ENCODE results near the gene CPEB4.

CPEB4 gene

DNA sequence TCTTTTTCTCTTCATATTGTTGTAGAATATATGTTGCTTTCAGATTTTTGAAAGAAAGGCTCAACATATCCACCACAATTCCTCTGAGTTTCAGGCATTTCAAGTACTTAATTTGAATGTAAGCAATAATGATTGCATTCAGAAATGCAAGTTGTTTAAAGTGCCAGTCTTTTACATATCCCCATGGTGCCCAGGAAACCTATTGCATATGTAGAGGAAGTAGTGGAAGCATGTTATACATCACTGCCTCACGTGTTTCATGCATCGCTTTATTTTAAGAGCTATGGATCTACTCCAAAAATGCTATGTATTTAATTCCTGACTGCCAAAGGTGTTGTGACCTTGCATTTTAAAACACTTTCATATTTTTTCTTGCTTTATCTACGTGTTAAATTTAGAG lies 28.1 kb downstream of the CPEB4 start:
- no peak for DNase-seq

DNA sequence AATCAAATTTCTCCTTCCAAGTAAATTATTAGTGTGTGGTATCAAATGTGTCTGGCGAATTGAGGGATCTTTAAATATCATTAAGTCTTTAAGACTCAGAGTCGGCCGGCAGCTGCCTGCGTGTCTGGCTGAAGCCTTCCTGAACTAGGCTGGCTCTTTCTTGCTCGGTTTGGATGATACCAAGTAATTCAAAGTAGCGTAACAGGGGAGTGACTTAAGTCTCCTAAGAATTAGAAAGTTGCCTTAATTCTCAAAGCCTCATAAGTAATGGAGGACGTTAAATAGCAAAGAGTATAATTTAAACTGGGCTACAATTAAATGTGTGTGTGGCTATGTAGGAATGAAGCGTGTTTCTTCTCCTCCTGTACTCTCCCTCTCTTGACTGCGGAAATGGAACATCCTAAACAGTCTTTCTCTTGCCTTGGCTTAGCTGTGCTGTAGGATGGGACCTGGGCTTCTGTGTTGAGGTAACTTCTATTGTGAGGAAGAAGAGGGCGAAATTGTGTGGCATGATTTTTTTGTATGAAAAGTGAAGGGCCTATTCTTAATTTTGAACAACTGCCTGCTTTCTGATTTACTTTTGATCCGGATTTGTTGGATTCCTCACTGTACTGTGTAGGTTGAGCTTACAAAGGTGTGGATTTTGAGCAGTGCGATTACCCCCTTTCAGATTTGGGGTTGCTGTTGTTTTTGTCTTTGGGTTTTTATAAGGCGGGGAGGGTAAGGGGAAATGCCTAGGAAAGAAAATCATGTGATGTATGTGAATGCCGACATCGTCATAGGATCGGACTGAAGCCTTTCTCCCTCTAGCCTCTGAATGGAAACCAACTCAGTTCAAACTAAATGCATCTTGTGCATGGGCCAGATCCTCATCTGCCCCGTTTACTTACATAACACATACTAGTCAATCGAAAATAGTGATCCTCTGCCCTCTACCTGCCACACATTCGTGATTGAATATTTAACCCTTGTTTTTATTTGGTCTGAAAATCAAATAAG lies 29.9 kb downstream of the CPEB4 start:
- peak; percentile 81 for DNase-seq

DNA sequence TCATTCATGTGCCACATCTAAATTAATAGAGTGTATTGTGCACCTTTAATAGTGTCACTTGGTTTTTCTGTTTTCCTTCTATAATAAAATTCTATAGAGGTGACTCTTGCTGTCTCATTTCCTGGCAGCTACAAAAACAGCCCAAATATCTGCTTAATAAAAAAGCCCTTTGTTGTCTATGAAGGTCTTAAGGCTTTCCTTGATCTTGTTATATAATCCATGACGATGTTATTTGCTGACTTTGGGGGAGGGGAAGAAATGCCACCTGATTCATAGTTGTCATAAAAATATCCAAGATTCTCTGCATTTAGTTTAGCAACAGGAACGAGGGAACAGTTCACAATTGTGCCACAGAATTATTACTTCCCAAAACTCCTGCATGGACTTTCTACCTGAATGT lies 31.3 kb downstream of the CPEB4 start:
- DNase-seq, result no peak

DNA sequence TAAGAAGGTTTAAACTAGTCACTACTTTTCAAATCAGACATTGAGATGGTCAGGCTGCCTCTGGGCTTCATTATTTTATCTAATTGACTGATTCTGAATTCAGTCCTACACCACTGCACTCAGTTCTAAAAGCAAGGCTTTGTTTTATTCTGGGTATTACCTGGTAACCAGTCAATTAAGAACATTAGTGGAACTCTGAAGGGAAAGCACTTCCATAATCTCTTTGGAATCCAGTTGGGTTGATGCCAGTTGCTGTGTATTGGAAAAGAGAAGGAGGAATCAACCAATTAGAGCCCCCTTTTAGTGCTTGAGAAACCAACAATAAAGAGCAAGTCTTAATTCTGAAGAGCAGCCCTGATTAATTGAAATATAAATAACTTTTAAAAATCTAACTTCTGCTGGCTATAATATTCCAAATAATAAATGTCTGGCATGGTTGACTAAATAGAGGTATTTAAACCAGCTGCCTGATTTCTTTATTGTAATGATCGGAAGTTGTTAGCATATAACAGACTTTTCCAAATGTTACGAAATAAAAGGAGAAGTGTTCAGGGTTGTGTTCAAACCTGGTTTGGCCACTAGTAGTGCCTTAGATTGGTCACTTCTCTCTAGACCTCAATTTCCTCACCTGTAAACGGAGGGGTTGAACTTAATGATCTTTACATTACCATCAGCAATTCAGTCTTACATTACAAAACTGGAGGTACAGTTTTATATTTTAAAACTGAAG lies 32.0 kb downstream of the CPEB4 start:
- no peak for DNase-seq

DNA sequence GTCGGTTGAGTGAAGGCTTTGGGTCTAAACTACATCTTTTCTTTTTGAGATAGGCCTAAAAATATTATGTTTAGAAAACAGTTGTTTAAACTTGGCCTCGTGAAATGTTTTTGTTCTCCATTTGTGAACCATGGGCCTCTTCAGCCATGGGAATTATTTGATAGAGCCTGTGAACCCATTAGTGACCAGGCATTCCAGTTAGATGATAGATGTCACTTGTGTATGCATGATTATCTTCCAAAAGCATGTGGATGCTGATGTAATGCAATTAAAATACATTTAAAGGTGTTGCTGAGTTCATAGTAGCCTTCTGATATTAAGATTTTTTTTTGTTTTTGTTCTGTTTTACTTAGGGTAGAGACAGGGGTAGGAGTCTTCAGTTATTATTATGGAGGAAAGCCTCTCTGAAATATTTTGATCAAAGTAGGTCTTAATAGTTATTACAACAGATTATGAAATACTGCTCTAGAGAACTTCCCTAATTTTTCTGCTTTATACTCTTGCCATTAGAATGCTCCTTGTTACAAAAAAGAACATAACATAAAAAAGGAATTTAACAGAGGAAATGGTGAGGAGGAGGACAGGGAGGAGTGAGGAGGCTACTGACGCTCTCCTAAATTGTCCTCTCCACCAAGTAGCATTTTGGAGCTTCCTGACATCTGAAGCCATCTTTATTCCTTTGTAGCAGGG lies 32.9 kb downstream of the CPEB4 start:
- no peak for DNase-seq

DNA sequence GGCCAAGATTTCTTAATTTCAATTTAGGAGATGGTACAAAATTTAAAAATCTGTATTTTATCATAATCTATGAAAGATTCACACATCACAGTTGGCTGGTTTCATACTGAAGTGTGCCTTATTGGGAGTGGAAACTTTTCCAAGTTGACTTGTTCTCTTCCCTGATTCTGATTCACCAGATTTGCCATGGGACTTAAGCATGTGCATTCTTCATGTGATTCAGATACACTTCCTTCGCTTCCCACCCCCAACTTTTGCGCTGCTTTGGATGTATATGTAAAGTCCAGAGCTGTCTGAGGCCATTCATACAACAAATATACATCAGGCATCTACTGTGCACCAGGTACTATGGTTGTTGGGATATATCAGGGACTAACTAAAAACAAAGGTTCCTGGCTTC lies 34.4 kb downstream of the CPEB4 start:
- no peak for DNase-seq

DNA sequence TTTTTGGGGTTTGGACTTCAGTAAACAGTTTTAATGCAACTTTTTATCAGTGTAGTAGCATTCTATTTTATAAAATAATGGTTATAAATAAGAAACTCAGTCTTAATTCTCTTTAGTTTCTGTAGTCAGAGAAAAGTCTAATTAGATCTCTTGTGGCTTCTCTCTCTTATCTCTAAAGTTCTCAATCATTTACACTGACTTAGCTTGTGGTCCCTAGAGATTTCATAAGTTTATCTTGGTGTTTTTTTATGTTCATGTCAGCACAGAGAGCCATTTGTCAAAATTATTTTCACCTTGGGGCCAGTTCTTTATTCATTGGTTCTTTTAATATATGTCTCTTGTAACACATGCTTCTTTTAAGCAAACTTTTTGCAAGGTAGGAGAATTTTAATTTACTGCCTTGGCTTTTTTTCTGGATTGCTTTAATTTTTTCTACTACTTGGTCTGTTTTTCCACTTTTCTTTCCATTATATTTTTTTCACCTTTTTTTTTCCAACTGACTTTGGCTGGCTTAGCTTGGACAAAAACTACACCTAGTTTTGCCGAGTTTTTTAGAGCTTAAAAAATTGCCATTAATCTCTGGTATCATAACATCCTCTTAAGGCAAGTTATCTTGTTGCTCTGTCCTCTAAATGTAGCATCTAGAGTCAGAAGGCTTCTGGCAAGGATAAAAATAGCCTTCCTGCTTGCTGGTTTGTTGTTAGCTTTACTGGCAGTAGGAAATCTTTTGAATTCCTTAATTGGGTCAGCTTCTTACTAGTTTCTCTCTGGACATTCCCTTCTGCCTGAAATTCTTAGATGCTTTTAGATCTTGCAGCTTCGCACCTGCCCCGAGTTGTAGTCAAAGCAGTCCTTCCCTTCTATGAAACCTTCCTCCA lies 35.3 kb downstream of the CPEB4 start:
- DNase-seq, result no peak

DNA sequence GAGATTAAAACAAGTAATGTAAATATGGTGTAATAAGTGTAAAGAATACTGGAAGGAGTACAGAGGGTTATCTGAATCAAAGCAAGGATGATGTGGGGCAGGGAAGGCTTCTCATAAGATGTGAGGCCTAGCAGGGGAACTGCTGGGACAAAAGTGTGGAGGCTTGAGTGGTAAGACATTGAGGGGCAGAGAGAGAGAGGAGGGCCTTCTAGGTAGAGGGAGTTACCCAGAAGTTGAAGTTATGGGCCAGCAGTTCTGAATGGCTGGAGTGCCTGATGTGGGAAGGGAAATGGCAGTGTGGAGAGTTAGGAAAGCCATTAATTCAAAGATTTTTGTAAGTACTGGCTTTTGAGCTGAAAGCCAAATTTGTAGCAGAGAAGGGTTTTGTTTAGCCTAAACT lies 36.8 kb downstream of the CPEB4 start:
- DNase-seq, result no peak

DNA sequence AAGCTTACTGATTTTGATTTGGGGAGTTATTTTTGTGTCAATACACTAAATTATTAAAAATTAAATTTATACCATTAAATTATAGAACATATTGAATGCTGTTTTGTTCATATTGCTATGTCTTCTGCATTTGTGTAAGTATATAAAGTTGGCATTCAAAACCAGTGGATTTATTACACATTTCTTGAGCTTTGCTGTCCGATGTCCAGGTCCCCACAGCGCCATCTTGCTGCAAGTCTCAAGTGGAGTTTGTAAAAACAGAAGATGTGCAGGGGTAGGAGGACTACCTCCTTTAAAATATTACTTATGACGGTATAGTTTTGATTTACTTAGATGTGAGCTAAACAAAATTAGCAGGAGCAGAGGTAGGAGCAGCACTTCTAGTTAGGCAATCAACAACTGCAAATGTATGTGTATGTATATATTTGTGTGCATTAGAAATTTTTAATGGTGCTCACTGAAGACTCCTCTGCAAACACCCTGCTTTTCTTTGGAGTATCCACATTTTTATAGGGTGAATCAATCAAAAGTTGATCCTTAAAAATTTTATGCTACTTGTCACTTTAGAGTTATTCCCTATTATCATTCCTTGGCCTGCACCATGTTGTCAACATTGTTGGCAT lies 37.4 kb downstream of the CPEB4 start:
- DNase-seq, result peak; percentile 75

DNA sequence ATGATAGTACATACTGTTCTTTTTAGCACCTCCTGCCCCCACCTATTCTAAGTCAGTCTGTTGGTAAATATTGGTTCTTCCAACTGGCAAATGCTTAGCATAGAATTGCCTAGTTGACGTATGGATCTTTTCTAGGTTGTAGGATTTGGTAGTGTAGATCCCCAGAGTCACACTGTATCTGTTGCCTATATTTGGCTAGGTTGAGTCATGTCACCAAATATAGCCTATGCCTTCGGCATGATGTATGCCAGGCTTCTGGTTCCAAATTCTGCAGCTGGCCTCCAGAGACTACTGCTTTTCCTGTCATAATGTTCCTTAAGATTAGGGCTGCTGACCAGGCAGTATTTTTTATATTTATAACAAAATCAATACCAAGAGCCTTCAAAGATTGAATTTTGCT lies 38.2 kb downstream of the CPEB4 start:
- DNase-seq, result no peak

DNA sequence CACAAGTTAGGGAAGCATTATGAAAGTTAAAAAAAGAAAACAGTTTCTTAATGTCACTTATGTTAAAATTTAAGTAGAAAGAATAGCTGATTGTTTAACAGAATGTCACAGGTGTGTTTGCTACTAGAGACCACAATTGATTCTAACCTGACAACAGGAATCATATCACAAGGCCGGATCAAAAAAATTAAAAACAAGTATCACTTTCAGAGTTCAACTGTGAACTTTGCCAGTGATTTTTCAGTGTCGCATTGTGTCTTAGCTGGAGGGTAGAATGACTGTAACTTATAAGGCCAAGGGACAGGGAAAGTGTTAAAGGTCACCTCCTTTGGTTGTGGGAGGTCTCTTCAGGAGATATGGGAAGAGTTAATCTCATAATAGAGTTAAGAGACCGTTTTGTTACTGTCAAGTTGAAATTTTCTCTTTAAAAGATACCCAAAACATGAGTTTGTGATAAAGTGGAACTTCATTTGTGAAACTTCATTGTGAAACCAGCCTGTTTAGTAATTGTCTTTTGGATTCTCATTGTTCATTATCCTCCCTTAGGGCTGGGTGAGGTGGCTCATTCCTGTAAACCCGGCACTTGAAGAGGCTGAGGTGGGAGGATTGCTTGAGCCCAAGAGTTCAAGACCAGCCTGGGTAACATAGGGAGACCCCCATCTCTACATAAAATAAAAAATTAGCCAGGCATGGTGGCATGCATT lies 40.9 kb downstream of the CPEB4 start:
- no peak for DNase-seq

DNA sequence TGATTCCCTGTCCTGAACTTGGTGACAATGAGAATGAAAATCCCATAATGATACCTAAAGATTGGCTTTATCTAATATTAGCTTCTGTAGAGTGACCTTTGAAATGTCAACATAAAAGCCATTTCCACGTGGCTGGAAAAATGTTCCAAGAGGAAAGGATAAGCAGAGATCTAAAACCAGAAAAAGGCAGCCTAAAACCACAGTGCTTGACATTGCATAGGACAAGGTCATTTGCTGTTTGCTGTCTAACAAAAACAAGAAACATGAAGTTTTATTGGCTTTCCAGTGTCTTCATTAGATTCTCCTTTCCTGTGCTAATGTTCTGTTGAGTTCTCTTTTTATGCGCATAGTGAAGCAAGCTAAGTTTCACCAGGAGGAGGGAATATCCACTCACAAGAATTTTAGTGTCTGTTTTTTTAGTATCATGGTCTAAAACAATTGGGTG lies 44.6 kb downstream of the CPEB4 start:
- no peak for DNase-seq

DNA sequence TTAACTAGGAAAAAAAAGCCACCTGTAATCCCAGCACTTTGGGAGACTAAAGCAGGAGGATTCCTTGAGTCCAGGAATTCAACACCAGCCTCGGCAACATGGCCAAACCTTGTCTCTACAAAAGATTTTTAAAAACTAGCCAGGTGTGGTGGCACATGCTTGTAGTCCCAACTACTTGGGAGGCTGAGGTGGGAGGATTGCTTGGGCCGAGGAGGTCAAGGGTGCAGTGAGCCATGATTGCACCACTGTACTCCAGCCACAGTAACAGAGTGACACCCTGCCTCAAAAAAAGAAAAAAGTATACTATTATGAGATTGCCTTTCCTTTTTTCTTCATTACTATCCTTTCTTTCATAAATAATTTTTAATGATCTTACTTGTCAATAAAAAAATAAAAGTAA lies 45.8 kb downstream of the CPEB4 start:
- DNase-seq, result no peak

DNA sequence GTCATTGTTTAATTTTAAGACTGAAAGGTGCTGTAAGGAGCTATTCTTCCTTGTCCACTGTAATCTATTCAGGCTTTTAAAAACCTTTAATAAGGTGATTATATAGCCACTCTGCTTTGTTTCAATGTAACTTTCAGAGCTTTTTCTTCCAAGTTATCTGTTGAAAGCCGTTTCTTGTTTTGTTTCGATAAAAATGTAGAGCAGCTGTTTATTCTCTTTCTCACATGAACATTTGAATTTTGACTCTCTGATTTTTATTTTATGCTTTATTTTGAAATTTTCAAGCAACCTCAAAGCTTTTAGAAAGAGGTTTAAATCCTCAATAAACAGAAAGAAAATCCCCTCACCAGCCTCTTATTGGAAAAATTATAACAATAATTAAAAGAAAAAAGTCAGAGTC lies 47.2 kb downstream of the CPEB4 start:
- no peak for DNase-seq

DNA sequence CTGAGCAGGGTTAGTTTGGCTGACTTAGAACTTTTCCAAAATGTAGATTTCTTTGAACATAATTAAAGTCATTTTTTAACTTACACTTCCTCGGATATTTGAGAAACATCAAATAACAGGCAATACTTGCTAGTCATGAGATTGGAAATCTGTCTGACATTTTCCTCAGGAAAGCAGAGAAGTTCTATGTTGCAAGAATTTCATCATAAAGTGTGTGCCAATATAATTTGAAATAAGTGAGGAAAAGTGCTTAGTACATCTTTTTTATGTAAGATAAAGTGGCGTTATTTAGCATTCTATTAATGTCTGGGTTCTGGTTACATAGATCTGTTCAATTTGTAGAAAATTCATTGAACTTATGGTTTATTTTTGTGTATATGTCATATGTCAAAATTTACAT lies 52.1 kb downstream of the CPEB4 start:
- DNase-seq, result no peak

DNA sequence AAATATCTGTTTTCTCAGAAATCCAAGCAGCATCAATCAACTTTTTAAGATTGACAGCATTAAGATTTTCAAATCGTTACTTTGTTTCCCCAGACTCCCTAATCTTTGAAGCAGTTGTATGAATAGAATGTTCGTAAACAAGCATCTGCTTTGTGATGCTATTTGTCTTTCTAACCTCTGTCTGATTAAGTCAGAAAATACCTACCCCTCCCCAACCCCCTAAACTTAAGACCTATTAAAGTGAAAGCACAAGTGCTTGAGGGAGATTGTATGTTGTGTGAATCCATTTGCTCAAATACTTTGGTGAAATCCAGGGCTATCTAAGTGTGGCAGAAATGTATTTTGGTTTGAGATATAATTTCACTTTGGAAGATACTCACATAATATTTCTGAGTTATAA lies 53.0 kb downstream of the CPEB4 start:
- DNase-seq, result no peak

DNA sequence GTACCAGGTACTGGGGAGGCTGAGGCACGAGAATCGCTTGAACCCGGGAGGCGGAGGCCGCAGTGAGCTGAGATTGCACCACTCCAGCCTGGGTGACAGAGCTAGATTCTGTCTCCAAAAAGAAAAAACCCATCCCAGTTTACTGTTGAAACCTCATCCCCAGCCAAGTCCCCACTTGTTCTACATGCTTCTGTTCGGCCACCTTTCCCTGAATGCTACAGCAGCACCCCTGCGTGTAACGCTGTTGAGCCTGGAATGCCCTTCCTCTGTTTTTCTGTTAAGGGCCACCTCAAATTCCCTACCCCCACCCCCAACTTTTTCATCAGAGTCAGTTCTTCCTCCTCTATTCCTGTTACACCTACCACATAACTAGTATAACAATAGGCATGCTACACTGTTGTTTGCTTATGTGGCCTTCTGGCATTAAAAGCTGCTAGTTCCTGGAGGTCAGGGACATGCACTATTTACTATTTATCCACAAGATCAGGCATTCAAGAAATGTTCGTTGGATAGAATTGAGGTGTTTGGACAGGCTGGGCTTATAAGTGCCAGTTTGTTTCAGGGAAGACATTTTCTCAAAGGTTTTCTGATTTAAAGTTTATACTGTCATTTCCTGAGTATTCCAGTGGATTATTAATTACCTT lies 53.7 kb downstream of the CPEB4 start:
- DNase-seq, result no peak

DNA sequence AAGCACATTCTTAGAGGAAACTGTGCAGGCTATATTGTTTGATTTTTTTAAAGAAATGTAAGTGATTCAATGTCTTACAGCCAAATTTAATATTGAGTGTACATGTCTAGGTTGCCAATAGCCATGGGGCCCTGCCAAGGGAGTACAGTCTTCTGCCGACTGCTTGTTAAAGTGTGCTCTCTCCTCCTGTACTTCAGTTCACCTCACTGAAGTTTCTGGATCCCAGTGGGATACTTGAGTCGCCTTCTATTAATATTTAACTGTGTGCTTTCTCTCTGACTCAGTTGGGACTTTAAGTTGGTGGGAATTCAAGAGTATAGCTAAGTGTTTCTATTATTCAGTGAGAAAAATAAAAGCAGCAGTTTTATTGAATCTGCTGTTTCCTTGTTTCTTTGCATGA lies 56.4 kb downstream of the CPEB4 start:
- DNase-seq, result no peak

DNA sequence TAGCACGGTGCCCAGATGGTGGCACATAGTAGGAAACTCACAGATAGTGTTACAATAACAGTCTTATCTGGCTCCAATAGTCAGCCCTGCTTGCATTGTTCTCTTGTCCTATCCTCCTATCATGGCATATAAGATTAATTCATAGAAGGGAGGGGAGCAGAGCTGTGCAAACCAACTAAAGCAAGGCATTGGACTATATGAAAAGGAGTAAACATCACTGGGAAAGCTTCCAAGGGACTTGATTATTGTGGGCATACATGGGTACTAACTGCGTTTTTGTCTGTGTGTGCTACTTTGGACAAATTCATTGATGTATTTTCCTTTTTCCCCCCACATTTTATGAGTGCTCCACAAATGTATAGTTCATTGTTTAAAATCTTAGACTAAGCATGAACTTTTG lies 57.0 kb downstream of the CPEB4 start:
- no peak for DNase-seq

DNA sequence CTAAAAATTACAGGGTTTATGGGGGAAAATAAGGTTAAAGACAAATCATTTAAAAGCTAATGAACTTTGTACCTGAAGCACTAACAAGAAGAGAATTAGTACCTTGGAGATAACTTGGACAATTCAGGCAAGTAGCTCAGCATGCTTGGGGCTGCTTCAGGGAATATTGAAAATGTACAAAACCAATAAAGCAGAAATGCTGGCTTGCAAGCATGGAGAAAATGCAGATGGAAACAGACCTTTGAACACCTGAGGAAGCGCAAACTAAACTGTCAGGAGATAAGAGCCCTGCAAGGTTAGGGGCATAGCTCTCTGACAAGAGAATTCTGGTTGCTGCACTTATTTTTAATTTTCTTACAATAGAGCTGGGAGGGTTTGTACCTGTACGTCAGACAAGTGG lies 58.2 kb downstream of the CPEB4 start:
- DNase-seq, result no peak

DNA sequence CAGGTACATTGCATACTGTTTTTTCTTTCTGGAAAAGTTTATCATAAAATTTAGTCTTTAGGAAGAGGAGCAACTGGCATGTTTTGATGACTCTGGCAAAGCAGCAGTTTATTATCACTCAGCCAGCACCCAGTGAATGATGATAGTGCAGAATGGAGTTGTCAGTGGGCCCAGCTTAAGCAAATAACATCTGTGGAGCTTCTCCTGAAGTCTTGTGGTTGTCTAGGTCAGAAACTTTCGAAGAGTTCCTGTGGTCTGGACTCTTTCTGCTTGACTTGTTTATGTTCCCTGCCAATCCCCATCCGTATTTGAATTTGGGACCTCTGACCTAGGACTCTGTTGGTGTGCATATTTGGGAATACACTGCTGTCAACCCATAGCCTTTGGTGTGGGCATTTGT lies 62.7 kb downstream of the CPEB4 start:
- DNase-seq, result no peak

Data from activated effector memory CD4-positive, alpha-beta T cell treated with anti-CD3 and anti-CD28 coated beads, Interleukin-2, amount 50 U/mL, for 16 hours (primary cell).